AG09309 (cell line): Measurements from ENCODE around the gene ESPNL.

ENCODE experiments used
- DNase-seq: peaks from one replicate; pipeline ENCODE4 v3.0.0-alpha.2; 2010; ENCODE audit warnings: low read depth
- H3K4me3 ChIP-seq: 2 replicates; pipeline ENCODE4 v1.5.1; 2011; ENCODE audit warnings: mild to moderate bottlenecking, low read depth, low read length, moderate library complexity; ENCODE audit not compliant: control insufficient read depth
- TF ChIP-seq, protein P1 (sequence below): IDR thresholded peaks from 2 replicates; pipeline ENCODE4 v1.5.1; 2011; ENCODE audit warnings: mild to moderate bottlenecking, low read depth, low read length, inconsistent platforms; ENCODE audit not compliant: insufficient read depth, control insufficient read depth; ENCODE audit errors: missing control alignments

ESPNL gene

DNA sequence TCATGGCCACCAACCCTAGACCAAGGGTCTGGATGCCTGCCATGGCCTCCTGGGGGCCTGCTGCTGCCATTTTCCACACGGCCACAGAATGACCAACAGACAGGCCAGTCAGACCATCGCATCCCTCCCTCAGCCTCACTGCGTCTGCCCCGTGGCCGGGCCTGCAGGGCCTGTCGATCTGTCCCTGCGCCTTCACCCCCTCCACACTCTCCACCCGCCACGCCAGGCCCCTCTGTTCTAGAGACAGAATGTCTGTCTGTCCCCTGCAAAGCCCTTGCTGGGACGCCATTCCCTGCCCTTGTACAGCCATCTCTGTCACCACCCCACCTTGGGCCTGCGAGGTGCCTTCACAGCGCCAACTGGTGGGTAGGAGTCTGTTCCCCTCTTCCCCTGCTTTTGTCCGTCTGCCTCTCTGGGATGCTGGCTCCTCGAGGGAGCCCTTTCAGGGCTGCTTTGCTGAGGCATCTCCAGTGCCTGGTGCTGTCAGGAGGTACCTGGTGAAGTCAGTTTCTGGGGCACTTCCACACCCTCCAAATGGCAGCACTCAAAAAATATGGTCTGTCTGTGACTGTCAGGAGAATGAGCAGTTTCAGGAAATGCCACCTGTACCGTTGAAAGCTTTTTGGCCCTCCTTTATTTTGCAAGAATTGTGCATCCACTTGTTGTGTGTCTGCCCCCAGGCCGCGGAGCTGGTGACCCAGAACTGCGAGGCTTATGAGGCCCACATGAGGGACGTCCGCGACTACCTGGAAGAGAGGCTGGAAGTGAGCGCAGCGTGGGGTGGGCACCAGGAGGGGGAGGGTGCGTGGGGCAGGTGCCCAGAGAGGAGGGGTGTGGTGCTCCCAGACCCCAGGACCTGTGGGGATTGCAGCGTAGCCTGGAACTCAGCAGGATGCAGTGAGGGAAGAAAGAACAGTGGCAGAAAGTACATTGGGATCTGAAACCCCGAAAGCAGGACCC is 6.7 kb upstream of the ESPNL start:
- no peak for DNase-seq
- no peak overlapping the region for H3K4me3 ChIP-seq
- TF ChIP-seq, protein P1, sequence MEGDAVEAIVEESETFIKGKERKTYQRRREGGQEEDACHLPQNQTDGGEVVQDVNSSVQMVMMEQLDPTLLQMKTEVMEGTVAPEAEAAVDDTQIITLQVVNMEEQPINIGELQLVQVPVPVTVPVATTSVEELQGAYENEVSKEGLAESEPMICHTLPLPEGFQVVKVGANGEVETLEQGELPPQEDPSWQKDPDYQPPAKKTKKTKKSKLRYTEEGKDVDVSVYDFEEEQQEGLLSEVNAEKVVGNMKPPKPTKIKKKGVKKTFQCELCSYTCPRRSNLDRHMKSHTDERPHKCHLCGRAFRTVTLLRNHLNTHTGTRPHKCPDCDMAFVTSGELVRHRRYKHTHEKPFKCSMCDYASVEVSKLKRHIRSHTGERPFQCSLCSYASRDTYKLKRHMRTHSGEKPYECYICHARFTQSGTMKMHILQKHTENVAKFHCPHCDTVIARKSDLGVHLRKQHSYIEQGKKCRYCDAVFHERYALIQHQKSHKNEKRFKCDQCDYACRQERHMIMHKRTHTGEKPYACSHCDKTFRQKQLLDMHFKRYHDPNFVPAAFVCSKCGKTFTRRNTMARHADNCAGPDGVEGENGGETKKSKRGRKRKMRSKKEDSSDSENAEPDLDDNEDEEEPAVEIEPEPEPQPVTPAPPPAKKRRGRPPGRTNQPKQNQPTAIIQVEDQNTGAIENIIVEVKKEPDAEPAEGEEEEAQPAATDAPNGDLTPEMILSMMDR = no peak

DNA sequence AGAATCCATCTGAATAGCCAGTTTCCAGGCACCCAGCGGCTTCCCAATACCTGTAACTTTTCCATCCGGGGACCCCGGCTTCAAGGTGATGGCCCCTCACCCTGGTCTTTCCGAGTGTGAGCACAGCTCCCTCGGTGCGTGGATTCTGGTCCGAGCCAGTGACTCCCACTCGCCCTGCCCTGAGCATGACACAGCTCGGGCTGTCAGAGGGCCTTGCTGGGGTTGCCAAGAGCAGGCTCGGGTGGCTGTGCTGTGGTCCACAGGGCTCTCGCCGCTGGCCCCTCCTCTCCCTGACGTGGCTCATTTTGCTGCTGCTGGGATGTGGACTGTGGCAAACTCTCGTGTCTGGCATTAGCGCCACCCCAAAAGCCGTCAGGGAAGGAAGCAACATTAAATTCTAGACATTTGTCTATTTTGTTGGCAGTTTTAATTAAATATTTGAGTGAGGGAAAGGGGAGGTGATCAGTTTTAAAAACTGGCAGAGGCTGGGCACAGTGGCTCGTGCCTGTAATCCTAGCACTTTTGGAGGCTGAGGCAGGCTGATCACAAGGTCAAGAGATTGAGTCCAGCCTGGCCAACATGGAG is 5.6 kb upstream of the ESPNL start:
- TF ChIP-seq, protein P1 = no peak
- no peak for DNase-seq
- no peak overlapping the region for H3K4me3 ChIP-seq

DNA sequence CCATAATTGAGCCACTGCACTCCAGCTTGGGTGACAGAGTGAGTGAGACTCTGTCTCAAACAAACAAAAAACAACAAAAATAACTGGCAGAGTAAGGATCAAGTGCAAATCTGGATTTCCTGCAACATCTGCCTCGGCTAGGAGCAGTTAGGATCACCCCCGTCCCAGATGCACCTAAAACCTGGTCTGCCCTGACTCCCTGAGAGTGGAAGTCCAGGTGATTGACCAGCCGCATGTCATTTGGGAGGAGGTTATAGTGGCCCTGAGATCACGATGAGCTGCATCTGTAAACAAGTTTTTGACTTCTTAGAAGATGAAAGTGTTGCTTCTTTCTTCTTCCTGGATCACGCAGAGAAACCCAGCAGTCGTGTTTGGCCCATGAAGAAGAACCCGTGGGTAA is 5.0 kb upstream of the ESPNL start:
- no peak overlapping the region for H3K4me3 ChIP-seq
- TF ChIP-seq, protein P1 = no peak
- DNase-seq = no peak

DNA sequence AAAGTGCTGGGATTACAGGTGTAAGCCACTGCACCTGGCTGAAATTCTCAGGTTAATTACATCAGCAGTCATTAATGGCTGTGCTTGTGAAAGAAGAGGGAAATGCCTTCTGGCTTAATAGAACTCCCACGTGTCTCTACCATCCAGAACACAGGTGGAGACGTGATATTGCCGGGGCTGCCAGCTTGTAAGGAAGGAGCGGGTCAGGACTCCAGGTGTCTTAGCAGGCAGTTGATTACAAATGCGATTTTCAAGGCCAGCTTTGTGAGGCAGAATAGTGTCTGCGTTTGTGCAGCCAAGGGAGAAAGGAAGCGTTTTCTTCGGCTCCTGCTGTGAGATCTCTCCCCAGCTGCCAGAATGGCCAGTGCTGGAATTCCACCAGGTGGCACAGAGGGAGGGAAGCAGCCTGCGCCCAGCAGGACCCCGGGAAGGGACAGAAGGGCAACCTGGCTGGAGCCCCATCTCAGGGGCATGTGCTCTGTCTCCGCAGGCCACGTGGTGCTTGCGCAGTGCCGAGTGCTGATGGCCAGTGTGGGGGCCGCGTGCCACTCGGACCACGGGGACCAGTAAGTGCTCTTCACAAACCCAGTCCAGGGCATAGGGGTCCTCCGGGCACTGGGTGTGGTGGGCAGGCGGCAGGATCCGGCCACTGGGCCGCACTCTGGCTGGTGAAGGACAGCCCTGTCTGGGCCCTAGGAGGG is 3.7 kb upstream of the ESPNL start:
- H3K4me3 ChIP-seq = no peak overlapping the region
- TF ChIP-seq, protein P1 = no peak
- no peak for DNase-seq

DNA sequence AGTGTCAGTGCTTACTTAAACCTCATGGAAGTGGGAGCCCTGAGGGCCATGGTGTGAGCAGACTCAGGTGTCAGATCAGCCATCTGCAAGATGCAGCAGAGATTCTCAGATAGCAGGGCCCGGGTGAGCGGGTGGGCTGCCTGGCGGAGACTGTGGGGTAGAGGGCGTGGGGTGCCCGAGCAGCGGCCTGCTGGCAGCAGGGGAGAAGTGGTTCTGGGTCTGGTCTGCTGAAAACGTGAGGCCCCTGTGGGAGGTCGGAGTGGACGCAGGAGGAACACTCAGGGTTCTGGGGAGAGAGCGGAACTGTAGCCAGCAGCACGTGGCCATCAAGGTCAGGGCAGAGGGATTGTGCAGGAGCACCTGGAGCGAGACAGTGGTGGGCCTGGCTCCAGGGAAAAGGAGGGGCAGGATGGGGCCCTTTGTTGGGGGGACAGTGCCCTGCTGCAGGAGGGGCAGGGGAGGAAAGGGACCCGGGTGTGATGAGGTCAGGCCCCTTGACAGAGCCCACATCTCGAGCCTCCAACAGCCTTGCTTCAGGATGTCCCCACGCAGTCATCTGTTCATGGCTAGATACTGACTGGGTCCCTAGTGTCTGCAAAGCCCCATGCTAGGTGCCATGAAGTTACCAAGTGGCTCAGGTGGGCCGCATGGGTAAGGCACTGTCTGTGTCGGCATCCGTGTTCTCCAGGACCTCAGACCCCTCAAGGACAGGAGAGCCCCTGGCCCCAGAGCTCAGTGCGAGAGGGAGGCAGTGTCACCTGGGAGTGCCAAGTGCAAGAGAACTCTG is 2.7 kb upstream of the ESPNL start:
- no peak for DNase-seq
- TF ChIP-seq, protein P1 = no peak
- no peak overlapping the region for H3K4me3 ChIP-seq
